Skin epidermis (tissue), 12 donors: ENCODE measurements around the gene UCP2.
"Not testable (repeated sequence)": the region's sequence is repeated elsewhere in the genome, so short reads cannot be mapped to it uniquely, and the experiment has no call there.

Source experiments
- H3K27ac ChIP-seq, 21 experiments: fragments of 200-600 bp; sonication (generic) in 11 of 21; one replicate each; pipeline ENCODE4 v1.5.0; 2020; ENCODE audit warnings: mild to moderate bottlenecking in 3 of 21, inconsistent platforms in 2 of 21, moderate library complexity in 2 of 21
- H3K4me3 ChIP-seq, 7 experiments: fragments of 200-600 bp; sonication (generic) in 2 of 7; one replicate each; pipeline ENCODE4 v1.5.0; 2020; ENCODE audit warnings: inconsistent platforms in 2 of 7, mild to moderate bottlenecking in 2 of 7, moderate library complexity in 1 of 7

The UCP2 gene

DNA sequence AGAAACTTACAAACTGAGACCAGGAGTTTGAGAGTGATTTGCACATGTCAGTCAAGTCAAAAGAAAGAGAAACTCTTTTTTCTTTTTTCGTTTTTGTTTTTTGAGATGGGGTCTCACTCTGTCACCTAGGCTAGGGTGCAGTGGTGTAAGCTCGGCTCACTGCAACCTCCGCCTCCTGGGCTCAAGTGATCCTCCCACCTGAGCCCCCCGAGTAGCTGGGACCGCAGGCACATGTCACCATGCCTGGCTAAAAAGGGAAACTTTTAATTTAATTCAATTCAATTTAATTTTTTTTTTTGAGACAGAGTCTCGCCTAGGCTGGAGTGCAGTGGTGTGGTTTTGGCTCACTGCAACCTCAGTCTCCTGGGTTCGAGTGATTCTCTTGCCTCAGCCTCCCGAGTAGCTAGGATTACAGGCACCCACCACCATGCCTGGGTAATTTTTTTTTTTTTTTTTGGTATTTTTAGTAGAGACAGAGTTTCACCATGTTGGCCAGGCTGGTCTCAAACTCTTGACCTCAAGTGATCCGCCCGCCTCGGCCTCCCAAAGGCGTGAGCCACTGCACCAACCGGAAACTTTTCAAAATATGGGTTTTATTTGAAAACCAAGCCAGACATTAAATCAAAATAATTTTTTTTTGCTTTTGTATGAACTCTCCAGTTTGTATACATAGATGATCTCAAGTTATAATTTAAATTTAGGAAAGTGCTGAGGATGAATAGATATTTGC is 16.4 kb upstream of the UCP2 start:
- Histone ChIP-seq H3K4me3 (no peak overlapping the region), H3K27ac (no peak overlapping the region)

DNA sequence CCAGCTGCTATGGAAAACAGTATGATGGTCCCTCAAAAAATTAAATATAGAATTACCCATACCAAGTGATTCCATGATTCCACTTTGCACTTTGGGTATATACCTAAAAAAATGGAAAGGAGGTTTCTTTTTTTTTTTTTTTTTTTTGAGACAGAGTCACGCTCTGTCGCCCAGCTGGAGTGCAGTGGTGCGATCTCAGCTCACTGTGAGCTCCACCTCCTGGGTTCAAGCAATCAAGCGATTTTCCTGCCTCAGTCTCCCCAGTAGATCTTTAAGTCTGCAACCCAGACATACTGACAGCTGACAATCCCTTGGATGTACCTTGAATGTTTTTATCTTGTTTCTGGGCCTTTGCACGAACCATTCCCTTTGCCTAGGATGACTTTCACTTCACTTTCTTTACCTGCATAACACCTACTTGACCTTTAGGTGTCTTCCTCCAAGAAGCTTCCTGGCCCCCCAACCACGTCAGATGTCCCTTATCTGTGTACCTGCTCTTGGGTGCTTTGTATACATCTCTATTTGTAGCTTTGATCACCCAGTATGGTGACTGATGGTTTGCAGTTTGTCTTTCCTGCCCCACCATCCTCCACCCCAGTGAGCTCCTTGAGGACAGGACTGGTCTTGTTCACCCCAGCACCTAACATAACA is 14.6 kb upstream of the UCP2 start:
- no peak overlapping the region for H3K4me3 ChIP-seq
- H3K27ac ChIP-seq, result peak overlapping the region in 1 of 21 experiments; percentile 83

DNA sequence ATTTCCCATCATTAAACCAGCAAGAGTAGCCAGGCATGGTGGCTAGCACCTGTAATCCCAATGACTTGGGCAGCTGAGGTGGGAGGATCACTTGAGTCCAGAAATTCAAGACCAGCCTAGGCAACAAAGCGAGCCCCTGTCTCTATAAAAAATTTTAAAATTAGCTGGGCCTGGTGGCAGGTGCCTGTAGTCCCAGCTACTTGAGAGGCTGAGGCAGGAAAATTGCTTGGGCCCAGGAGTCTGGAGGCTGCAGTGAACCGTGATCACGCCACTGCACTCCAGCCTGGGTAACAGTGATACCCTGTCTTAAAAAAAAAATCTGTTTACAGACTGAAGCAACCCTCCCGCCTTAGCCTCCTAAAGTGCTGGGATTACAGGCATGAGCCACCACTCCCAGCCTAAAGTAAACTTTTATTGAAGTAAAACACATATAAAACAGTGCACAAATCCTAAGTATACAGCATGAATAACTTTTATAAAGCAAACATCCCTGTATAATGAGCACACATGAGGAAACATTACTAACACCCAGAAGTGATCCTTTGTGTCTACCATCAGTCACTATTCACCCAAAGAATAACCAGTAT is 13.6 kb upstream of the UCP2 start:
- Histone ChIP-seq H3K27ac (peak overlapping the region in 10 of 21 experiments; percentile 1 to 83 (median 56)), H3K4me3 (no peak overlapping the region)

DNA sequence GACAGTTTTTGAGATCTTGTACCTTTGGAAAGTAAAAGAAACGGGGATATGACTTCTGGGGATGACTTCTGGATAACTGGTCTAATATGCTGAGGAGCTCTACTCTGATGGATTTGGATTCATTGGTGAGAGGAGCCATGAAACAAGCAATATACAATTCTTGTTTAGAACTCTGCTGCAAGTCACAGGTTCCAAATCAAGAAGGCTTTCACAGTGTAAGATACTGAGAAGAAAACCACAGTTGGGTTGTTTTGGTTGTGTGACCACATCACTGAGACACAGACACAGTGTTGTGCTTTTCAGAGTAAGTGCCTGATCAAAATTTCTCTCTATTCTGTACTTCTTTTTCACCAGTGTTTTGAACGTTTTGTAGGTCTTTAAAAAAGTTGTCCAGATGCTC is 13.1 kb upstream of the UCP2 start:
- H3K4me3 ChIP-seq, result no peak overlapping the region
- peak overlapping the region in 12 of 21 experiments; percentile 1 to 83 (median 47) for H3K27ac ChIP-seq

DNA sequence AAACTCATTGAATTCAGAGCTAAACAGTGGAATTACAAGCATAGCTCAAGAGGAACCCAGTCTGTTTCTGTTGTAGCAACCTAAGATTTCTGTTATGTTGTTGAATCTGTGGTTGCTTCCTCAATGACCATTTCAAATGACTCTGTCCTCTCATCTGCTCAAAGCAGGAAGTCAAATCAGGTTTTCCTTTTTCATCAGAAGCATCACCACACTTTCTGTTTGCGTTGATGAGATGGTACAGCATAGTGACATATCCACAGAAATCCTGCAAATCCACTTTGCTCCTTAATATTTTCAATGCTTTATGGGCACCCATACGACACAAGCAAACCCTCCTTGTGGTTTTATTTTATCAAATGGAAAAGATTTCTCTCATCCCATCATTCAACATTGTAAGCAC is 12.6 kb upstream of the UCP2 start:
- H3K27ac ChIP-seq, result peak overlapping the region in 11 of 21 experiments; percentile 1 to 83 (median 47)
- H3K4me3 ChIP-seq, result no peak overlapping the region

DNA sequence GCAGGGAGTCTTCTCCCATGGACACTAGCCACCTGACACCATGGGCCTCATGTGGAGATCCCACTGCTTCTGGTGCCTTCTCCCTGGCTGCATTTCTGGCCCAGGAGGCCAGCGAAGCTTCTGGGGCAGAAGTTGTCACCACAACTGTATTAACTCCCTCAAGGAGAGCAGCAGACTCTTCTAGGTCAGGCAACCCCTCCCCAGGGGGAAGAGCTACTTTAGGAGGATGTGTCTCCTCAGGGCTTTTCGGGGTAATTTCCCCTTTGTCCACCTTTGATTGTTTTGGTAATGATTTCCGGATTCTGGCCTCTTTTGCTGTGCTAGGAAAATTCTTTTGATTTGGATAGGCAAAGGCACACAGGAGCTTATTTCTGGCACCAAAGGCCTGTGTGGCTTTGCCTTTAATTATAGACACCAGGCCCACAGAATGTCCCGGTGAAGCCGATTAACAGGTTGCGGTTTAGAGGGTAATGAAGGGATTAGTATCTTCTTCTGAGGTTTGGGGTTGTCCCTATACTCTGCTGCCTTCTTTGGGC is 8.9 kb upstream of the UCP2 start:
- Histone ChIP-seq H3K27ac (peak overlapping the region in 1 of 21 experiments; percentile 14), H3K4me3 (no peak overlapping the region)

DNA sequence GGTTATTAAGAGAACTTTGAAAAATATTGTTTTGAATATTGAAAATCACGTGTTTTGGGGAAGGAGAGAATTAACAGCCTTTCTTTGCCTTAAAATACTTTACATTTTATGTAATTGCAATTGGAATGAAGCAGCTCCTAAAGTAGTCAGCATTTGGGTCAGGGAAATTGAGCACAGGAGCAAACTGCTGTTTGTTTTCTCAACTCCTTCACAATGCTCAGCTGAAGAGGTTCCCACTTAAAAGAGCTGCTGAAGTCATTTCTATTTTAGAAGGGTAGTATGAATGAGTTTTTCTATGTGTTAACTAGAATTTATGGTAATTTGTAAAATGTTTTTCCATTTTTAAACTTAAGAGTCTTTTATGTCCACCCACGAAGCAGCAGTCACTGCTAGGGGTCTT is 8.1 kb upstream of the UCP2 start:
- H3K4me3 ChIP-seq, result no peak overlapping the region
- H3K27ac ChIP-seq, result no peak overlapping the region

DNA sequence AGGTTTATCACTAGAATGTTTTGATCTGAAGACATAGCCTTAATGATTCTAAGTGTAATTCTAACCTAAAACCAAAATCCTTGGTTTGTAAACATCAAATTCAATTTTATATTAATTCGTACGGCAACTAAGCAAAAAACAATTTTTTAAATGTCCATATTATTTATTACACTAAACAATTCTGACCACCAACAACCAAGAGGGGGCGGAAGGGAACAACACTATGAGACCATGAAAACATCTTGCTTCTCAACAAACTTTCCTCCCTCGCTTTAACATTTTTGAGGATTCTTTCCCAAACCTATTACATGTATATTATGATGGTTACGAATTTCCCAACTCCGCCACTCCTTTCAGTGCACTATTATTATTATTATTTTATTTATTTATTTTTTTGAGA is 6.5 kb upstream of the UCP2 start:
- H3K27ac ChIP-seq, result no peak overlapping the region
- H3K4me3 ChIP-seq, result no peak overlapping the region

DNA sequence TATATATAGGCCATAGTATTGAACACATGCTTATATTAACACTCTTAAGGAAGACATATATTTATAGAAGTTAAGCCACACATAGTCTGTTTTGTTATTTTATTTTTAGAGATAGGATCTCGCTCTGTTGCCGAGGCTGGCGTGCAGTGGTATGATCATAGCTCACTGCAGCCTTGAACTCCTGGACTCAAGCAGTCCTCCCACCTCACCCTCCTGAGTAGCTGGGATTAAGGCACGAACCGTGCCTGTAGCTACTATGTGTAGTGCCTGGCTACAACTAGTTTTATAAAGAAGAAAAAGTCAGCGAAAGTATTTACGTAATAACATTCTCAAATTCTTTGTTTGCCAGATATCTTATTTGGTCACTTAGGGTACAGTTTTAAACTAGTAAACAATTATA is 5.6 kb upstream of the UCP2 start:
- no peak overlapping the region for H3K27ac ChIP-seq
- no peak overlapping the region for H3K4me3 ChIP-seq

DNA sequence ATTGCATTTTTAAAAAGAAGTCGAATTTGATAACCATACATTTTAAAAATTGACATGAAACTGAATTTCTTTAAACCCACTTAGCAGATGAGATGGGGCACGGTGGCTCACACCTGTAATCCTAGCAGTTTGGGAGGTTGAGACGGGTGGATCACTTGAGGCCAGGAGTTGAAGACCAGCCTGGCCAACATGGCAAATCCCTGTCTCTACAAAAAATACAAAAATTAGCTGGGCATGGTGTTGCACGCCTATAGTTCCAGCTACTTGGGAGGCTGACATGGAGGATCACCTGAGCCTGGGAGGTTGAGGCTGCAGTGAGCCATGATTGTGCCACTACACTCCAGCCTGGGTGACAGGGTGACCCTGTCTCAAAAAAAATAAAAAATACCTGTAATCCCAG is 3.0 kb upstream of the UCP2 start:
- not testable (repeated sequence) for H3K27ac ChIP-seq, H3K4me3 ChIP-seq

DNA sequence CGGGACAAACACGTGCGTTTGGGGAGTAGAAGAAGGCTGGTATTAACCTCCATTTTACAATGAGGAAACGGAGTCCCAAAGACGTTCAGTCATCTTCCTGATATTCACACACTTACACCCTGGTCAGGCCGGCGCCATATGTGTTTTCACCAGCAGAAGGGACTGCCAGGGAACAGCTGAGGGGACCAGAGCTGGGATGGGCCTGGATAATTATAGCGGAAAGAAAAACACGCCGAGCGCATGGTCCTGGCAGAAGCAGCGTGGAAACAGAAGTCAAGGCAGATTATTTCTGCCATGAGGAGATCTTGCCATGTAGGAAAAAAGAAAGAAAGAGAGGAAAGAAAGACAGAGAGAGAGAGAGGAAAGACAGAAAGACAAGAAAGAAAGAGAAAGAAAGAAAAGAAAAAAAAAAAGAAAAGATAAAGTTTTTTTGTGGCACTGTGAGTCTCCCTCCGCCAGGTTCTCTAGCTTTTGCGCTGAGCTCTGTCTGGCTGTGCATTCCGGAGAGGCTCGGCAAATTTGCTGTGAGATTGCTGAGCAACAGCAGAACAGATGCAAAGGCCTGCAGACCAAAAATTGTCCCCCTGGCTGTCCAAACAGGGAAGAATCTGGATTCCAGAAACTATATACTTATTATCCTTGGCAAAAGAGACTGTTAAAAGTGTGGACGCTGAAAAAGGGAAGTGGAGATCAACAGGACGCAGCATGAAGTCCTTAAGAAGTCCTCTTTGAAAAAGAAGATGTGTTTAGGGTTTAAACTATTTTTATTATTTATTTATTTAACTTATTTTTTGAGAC is 1.3 kb upstream of the UCP2 start:
- H3K4me3 ChIP-seq, result peak overlapping the region; percentile 42 to 69 (median 55)
- peak overlapping the region in 20 of 21 experiments; percentile 16 to 96 (median 82) for H3K27ac ChIP-seq

DNA sequence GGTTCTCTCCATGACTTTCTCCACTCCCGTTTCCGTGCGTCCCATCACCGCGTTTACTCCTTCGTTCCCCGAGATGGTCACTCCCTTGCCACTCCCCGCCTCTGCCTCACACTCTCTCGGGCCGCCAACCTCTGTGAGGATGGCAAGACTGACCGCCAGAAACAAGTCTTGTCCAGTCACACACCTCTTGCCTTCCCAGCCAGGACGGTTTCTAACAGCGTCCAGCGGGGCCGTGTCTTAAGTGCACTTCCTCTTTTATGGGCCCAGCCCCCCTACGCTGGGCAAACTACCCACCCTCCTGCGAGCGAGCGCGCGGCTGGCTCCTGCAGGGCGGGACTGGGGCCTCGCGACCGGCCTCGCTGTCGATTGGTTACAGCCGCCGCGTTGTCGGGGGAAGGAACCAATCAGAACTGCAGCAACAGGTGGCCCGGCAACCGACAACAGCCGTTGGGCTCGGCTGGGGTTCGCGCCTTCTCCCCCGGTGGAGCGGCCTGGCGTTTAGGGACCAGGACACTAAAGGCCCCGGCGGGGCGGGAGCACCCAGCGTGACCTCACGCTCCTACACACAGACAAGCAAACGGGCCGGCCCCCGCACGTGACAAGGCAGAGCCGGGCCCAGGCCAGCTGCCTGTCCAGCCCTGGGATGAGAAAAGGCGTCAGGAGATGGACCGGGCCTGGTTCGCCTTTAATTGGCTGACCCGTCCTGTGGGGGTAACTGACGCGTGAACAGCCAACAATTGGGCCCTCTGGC is 522 bp upstream of the UCP2 start:
- peak overlapping the region; percentile 42 to 69 (median 55) for H3K4me3 ChIP-seq
- peak overlapping the region; percentile 16 to 96 (median 83) for H3K27ac ChIP-seq

DNA sequence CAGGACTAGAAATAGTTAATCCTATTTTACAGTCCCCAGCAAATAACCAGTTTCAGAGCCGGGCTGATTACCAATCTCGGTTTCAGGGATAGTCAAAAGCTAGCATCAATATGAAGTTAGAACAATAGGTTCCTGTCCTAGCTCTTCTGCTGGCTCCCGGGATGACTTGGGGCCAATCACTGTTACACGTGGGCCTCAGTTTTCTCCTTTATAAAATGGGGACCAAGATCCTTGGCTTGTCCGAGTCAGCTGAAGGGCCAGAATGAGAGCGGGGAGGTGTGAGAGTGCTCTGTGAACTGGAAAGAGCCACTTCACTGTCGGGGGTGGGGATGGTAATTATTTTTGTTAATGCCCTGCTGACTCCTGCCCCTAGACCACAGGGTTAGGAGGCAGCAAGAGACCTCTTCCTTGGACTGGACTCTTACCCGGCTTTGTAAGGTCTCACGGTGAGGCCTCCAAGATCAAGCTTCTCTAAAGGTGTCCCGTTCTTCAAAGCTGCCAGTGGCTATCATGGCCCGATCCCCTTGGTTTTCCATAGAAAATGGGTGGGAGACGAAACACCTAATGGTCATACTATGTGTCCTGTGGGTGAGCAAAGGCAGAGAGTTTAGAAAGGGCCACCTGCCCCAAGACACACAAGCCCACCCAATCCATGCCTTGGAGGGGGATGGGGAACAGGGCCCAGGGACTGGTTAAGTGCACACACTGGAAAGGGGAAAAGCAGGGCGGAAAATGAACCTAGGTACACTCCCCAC is 1.4 kb downstream of the UCP2 start:
- peak overlapping the region in 17 of 21 experiments; percentile 16 to 96 (median 83) for H3K27ac ChIP-seq
- peak overlapping the region; percentile 42 to 69 (median 55) for H3K4me3 ChIP-seq

DNA sequence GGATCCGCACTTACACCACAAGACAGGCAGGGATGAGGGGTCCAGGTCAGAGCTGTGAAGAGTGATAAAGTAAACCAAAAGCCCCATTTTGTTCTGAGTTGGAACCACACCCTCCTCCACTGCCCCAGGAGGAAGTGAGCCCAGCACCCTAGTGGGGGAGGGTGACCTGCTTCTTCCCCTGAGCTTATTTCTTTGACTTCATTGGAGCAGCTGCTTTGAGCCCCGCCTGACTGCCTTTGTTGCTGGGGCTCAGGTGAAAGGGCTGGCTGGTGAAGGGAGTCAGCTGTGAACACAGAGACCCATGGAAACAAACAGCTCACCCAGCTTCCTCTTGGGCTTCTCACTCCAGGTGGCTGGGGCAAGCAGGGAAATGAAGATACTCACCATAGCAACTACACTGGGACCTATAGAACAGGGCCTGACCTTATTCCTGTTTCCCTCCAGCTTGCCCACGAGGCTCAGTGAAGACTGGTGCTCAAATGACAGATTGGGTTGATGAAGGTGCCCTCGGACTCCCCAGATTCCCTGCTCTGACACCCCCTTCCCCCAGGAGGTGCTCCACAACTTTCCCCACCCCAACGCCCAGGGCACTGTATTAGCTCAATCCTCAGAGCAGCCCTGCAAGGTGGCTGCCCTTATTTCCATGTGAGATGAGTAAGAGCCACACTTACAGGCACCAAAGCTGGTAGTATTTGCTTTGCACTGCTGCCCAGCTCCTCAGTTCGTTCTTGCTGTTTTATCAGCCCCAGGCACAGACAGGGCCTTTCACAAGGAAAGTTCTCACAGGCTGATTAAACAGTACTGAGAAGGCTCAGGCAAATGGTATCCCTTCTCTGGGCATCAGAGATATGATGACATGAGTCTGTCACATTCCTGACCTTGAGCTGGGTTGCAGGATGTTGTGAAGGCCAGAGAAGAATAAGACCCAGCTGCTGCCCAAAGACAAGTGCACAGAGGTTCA is 2.4 kb downstream of the UCP2 start:
- peak overlapping the region; percentile 42 to 69 (median 55) for H3K4me3 ChIP-seq
- peak overlapping the region in 16 of 21 experiments; percentile 16 to 96 (median 82) for H3K27ac ChIP-seq

DNA sequence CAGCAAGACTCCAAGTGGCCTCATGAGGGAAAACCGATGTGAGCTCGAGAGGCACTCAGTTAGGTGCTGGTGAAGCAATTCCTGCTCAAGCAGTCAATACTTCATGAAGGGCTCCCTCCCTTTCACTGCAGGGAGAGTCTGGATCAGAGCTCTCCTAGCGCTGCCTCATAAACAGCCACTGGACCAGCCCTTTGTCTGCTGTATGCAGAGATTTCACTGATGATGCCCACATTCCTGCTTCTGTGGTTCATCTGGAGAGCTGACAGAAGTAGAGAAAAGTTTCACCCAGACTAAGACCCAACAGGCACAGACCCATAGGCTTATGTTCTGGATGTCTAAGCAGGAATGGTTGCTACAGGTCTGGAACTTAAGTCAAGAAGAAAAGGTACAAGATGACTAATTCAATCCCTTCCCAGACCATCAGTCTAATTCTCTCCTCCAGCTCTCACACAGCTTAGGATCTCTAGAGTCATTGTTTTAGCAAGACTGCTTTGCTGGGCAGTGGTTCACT is 4.0 kb downstream of the UCP2 start:
- Histone ChIP-seq H3K4me3 (peak overlapping the region in 1 of 7 experiments; percentile 0), H3K27ac (peak overlapping the region in 11 of 21 experiments; percentile 3 to 96 (median 82))

DNA sequence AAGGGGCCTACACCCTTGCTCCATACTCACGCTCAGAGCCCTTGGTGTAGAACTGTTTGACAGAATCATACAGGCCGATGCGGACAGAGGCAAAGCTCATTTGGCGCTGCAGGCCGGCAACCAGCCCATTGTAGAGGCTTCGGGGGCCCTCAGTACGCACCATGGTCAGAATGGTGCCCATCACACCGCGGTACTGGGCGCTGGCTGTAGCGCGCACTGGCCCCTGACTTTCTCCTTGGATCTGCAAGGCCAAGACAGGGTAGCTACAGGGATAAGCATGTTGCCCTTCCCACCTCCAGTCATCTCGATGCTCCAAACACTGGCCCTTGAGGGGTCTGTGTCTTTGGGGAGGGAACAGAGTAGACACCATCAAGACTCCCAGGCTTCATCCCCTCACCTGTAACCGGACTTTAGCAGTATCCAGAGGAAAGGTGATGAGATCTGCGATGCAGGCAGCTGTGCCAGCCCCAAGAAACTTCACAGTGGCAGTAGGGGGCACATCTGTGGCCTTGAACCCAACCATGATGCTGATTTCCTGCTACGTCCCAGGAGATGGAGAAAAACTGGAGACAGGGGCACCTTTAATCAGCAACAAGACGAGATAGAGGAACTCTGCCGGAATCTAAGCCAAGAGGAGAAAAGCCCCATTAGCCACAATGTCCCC is 4.7 kb downstream of the UCP2 start:
- Histone ChIP-seq H3K27ac (peak overlapping the region in 6 of 21 experiments; percentile 3 to 94 (median 50)), H3K4me3 (peak overlapping the region in 1 of 7 experiments; percentile 0)
